DMS53 (cell line): ENCODE measurements around the gene AGBL4.

Experiments used
- DNase-seq: peaks from one replicate; lab custom pipeline; 2025; lab: John Stamatoyannopoulos, UW

The AGBL4 gene

GRCh38 chr1:48582408-48582807, 1441.3 kb downstream of the AGBL4 start:
- DNase-seq, result no peak

DNA sequence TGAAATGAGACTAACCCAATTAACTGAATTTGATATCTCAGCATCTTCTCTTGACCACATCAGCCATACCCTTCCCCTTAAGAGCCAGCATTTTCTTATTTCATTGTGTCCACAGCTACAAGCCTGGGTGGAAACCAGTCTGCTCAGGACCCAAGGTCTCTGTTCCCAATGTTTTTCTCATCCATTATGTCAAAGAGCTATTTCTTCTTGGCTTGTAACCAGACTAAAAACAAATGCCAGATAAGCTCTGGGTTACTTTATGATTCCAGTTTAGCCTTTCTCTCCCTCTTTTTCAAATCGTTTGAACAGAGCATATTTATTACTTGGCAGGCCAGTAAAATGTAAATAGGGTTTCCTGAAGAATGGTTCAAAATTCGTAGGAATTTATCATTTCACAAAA, 1442.5 kb downstream of the AGBL4 start:
- no peak for DNase-seq

DNA sequence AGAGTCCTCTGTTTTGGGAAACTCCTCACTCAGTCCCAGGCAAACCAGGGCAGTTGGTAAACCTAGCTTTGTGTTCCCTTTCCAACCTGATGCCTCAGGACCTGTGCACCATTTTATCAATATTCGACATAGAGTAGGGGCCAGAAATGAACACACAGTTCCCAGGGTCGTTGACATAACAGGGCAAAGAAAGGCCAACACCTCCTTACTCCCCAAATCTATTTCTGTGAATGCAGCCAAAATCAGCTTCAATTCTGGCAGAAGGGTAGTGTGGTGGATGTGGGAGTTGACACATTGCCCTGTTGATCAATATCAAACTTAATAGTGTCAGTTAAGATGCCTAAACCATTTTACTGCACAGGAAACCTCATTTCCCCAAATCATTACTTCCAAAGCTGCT, 1447.2 kb downstream of the AGBL4 start:
- DNase-seq, result no peak

- peak; percentile 89 for DNase-seq
Observed at GRCh38 chr1:48572646-48573258, 1451.0 kb downstream of the AGBL4 start.

GRCh38 chr1:48572134-48572533, 1451.6 kb downstream of the AGBL4 start:
- DNase-seq, result no peak

GRCh38 chr1:48571303-48571987, 1452.3 kb downstream of the AGBL4 start:
- DNase-seq, result no peak

DNA sequence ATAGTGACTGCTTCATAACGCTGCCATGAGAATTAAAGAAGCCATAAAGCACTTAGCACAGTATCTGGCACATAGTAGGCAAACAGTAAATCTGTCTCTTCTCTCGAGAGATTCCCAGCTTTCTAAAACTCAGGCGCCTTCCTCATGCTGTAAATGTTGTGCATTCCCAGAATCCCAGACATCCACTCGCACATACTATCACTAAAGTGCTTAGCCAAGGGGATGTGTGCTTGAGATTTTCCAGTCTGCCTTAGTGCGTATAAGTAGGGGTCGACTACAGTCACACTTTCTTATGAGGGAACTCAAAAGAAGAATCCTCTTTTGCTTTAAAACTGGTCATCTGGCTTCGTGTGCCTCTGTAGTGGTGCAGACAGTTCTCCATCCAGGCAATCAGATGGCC, 1453.2 kb downstream of the AGBL4 start:
- no peak for DNase-seq

DNA sequence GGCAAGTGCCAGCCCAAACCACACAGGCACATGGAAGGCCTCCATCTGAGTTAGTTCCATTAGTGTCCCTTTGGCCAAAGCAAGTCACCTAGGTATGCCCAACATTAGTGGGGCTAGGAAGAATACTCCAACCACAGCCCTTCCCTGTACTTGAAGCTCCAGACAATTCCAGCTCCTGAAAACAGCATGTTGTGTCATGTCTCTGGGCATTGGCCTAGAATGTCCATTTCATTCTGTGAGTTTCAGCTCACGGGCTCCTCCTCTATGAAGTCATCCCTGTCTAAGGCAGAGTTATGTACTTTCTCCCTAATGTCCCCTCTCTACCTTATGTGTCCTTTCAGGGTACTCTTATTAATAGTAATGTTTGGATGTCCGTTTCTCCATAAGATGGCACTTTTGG, 1455.3 kb downstream of the AGBL4 start:
- DNase-seq, result no peak

DNA sequence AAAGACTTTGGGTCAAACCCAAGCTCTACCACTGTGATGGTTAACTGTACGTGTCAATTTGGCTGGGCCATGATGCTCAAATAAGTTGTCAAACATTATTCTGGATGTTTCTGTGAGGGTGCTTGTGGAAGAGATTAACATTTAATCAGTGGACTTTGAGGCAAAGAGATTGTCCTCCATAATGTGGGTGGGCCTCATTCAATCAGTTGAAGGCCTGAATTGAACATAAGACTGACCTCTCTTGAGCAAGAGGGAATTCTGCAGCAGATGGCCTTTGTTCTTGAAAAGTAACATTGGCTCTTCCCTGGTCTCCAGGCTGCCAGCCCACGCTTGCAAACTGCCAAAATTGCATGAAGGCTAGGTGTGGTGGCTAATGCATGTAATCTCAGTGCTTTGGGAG, 1457.3 kb downstream of the AGBL4 start:
- DNase-seq, result no peak

GRCh38 chr1:48563021-48563420, 1460.7 kb downstream of the AGBL4 start:
- DNase-seq, result no peak

DNA sequence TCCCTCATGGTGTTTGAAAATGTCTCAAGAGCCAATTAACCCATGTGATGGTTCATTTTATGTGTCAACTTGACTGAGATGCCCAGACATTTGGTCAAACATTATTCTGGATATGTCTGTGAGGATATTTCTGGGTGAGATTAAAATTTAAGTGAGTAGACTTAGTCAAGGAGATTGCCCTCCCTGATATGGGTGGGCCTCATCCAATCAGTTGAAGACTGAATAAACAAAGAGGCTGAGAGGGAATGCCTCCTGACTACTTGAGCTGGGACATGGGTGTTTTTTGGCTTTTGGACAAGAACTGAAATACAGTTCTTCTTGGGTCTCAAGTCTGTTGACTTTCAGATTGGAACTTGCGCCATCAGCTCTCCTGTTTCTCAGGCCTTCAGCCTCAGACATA, 1462.3 kb downstream of the AGBL4 start:
- no peak for DNase-seq

GRCh38 chr1:48560577-48560976, 1463.2 kb downstream of the AGBL4 start:
- no peak for DNase-seq

DNA sequence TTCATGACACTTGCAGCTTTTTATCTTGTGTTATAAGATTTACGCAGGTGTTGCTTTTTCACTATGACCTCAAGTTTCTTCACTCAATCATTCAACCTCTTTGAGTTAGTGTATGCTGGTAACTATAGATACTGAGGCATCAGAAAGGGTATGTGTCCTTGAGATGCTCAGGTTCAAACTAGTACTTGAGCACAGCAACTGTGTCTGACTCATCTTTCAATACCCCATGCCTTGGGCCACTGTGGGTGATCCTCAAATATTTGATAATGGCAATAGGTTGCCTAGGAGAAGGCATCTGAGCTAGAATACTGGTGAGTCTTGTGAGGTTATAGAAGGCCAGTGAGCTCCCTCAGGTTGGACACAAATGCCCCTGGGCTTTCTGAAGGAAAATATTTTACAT, 1463.6 kb downstream of the AGBL4 start:
- peak; percentile 48 for DNase-seq

GRCh38 chr1:48558366-48558765, 1465.4 kb downstream of the AGBL4 start:
- no peak for DNase-seq

GRCh38 chr1:48556186-48556850, 1467.4 kb downstream of the AGBL4 start:
- no peak for DNase-seq

DNA sequence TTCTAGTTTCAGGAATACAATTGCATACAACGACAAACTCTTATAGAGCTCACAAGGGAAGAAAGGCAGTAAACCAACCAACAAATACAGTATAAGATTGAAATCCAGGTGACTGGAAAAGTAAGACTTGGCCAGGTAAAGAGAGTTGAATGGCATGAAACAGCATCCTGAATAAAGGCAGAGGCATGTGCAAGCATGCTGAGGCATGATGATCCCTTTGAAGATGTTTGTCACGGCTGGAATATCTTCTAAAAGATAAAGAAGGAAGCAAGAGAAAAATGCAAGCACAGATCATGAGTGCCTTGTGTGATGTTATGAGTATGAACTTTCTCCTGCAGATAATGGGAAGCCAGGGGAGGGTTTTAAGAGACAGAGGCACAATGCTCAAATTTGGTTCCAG, 1468.5 kb downstream of the AGBL4 start:
- no peak for DNase-seq

- DNase-seq, result peak; percentile 42
Observed at GRCh38 chr1:48552903-48553606, 1470.7 kb downstream of the AGBL4 start.

DNA sequence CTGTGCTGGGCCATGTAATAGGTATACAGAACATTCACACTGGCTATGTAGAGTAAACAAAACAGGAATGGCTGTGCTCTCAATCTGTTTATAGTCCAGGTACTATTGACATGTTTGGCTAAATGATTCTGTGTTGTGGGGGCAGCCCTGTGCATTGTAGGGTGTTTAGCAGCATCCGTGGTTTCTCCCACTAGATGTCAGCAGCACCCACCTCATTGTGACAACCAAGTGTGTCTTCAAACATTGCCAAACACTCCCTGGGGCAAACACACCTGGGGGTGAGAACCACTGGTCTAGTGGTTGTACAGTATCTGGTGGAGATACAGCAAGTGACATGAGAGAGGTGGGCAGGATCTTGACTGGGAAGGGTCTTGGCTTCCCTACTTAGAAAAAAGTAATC, 1471.3 kb downstream of the AGBL4 start:
- DNase-seq, result peak; percentile 78

- DNase-seq, result no peak
Observed at GRCh38 chr1:48548985-48549384, 1474.8 kb downstream of the AGBL4 start.

DNA sequence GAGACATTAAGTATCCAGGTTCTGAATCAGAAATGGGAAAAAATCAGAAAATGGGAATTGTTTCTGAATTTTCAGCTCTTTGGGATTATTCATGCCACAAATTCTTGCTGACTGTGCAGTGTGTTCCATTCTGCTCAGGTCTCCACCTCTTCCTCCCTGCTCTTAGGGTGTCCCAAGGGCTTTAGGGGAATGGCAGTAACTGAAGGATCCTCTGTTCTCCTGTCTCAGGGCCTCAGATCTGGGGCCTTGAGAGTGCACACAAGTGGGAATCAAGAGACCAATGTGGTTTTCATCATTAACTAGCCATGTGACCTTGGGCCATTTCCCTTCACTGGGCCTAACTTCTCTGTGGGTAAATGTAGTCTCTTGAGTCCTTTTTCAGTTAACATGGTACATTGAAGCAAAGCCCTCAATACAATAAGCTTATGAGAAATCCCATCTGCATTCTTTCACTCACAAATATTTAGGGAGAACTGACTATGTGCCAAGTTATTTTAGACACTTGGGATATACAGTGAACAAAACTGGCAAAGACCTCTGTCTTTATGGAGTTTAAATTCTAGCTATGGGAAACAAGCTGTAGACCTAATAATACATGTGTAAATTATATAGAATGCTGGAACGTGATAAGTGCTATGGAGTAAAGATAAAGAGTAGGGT, 1476.1 kb downstream of the AGBL4 start:
- no peak for DNase-seq

DNA sequence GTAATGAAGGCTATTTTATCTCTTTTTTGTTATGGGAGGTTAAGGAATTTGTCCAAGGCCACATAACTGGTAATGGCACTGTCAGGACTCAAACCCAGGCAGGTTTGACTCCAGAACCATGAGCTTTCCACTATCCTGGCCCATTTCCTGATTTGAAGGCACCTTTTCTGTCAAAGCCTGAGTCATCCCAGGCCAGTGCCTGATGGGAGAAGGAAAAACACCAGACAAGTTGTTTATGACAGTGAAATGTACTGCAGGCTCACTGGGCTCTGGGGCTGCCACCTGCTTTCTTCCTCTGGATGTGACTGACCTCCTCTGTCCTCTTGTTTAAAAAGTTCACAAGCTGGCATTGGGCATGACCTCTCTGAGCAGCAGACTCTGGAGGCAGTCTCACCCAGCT, 1479.9 kb downstream of the AGBL4 start:
- DNase-seq, result peak; percentile 35

- peak; percentile 26 for DNase-seq
Observed at GRCh38 chr1:48540587-48540986, 1483.2 kb downstream of the AGBL4 start.
